Nephron progenitor cell (in vitro differentiated cells): ENCODE data around the gene KRTAP6-3.

Experiments used
- DNase-seq: peaks from one replicate; pipeline ENCODE4 v3.0.0; 2021
- H3K27ac Mint-ChIP-seq: 2 replicates; pipeline ENCODE4 v1.8.0; 2021; ENCODE audit warnings: mild to moderate bottlenecking, moderate library complexity, mixed read lengths
- H3K27me3 Mint-ChIP-seq: 2 replicates; pipeline ENCODE4 v1.8.0; 2021; ENCODE audit warnings: mild to moderate bottlenecking, low read depth, mixed read lengths; ENCODE audit not compliant: poor library complexity
- H3K36me3 Mint-ChIP-seq: 2 replicates; pipeline ENCODE4 v1.8.0; 2021; ENCODE audit warnings: low read depth, mixed read lengths
- H3K4me1 Mint-ChIP-seq: 2 replicates; pipeline ENCODE4 v1.8.0; 2021; ENCODE audit warnings: mixed read lengths
- H3K4me3 Mint-ChIP-seq: 2 replicates; pipeline ENCODE4 v1.8.0; 2021; ENCODE audit warnings: mild to moderate bottlenecking, moderate library complexity, mixed read lengths
- H3K9me3 Mint-ChIP-seq: 2 replicates; pipeline ENCODE4 v1.8.0; 2021; ENCODE audit warnings: mild to moderate bottlenecking, moderate library complexity, mixed read lengths
- TF ChIP-seq, protein P1 (sequence below): fragments of 200-600 bp; sonication (generic); IDR thresholded peaks from 2 replicates; pipeline ENCODE4 v1.5.0; 2021; ENCODE audit warnings: antibody characterized with exemption

KRTAP6-3 gene

DNA sequence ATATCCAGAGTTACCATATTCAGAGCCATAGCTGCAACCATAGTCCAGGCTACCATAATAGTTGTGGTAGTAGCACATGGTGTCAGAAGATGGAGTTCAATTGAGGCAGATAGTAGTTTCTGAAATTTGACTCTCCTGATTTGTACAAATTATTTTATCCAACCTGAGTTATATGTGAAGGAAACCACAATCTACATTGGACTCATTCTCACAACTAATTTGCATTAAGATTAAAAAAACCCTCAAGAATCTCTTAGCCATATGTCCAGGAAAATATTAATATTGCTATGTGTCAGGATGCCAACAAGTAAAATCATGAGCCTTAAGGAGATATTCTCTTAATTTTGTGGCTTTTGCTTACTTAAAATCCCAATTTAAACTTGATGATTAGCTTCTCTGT is 1.9 kb upstream of the KRTAP6-3 start, which contains the start of gene KRTAP22-2:
KRTAP22-2 (minus strand) TSS at position 101 of the 400 bp plus-strand sequence.
- Mint-ChIP-seq H3K27me3 (peaks cover 3% of the 10 kb centered on the region), H3K36me3 (no peaks in the 10 kb centered on the region), H3K4me3 (no peak within 1 kb of the TSS), H3K27ac (no peak within 1 kb of the TSS), H3K9me3 (no peaks in the 10 kb centered on the region), H3K4me1 (no peaks in the 10 kb centered on the region)
- TF ChIP-seq, protein P1, sequence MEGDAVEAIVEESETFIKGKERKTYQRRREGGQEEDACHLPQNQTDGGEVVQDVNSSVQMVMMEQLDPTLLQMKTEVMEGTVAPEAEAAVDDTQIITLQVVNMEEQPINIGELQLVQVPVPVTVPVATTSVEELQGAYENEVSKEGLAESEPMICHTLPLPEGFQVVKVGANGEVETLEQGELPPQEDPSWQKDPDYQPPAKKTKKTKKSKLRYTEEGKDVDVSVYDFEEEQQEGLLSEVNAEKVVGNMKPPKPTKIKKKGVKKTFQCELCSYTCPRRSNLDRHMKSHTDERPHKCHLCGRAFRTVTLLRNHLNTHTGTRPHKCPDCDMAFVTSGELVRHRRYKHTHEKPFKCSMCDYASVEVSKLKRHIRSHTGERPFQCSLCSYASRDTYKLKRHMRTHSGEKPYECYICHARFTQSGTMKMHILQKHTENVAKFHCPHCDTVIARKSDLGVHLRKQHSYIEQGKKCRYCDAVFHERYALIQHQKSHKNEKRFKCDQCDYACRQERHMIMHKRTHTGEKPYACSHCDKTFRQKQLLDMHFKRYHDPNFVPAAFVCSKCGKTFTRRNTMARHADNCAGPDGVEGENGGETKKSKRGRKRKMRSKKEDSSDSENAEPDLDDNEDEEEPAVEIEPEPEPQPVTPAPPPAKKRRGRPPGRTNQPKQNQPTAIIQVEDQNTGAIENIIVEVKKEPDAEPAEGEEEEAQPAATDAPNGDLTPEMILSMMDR, result no peak
- DNase-seq, result no peak

DNA sequence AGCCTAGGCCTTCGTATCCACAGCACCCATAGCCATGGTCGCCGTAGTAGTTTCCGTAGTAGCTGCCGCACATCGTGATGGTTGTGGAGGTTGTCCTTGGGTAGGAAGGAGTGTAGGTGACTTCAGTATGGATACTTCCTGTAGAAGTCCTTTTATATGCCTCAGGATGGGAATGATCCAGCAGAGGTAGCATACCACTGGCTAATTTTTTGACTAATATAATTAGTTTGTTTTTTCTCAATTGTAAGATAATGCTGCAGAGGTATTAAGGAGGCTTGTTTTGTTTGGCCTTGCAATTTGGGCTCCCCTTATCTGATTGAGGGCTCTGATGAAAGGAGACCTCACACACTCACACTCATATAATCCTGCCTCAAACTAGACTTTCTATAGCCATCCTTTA is 6.6 kb downstream of the KRTAP6-3 start, which contains the start of gene KRTAP6-2:
KRTAP6-2 (minus strand) TSS at position 101 of the 400 bp plus-strand sequence; CDS start at position 73, 28 bp downstream.
- no peak for DNase-seq
- Mint-ChIP-seq H3K36me3 (no peaks in the 10 kb centered on the region), H3K9me3 (peaks cover 7% of the 10 kb centered on the region), H3K27me3 (peaks cover 3% of the 10 kb centered on the region), H3K4me1 (no peaks in the 10 kb centered on the region), H3K4me3 (no peak within 1 kb of the TSS), H3K27ac (no peak within 1 kb of the TSS)
- TF ChIP-seq, protein P1, result no peak

DNA sequence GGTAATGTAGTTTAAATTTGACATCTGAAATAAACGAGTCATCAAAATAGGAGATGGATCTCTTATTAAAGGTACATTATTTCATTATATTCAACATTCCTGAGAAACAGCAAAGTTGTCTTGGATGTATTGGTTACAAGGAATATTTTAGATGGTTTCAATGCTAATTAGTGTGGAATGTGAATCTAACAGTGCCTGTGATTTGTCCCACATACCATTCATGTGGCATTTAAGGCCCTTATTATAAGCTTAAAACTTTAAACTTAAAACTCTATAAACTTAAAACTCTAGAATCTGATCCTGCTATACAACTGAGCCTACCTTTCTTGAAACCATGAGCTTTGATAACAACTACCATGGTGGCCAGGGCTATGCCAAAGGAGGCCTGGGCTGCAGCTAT is 8.5 kb downstream of the KRTAP6-3 start, which contains the start of gene KRTAP22-1:
KRTAP22-1 (plus strand) TSS at position 301 of the 400 bp plus-strand sequence.
- TF ChIP-seq, protein P1, result no peak
- DNase-seq, result no peak
- H3K9me3 Mint-ChIP-seq, result peaks cover 11% of the 10 kb centered on the region
- no peak within 1 kb of the TSS for H3K27ac Mint-ChIP-seq
- no peak within 1 kb of the TSS for H3K4me3 Mint-ChIP-seq
- H3K36me3 Mint-ChIP-seq, result no peaks in the 10 kb centered on the region
- H3K4me1 Mint-ChIP-seq, result no peaks in the 10 kb centered on the region
- H3K27me3 Mint-ChIP-seq, result no peaks in the 10 kb centered on the region

DNA sequence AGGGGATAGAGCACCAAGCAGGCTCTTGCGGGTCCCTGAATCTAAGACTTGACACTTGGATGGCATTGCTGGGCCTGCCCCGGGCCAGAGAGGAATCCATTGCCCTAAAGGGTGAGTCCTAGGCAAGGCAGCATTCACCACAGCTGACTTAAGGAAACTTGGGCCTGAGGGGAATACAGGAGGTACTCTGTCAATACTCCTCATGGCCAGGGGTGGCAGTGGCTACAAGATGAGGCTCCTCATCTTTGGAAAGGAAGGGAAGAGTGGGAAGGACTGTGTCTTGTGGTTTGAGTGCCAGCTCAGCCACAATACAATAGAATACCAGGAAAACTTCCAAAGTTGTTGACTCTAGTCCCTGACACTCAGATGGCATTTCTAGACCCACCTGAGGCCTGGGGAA is 13.7 kb downstream of the KRTAP6-3 start:
- Mint-ChIP-seq H3K4me1 (no peaks in the 10 kb centered on the region), H3K4me3 (no peak overlapping the region), H3K27ac (no peak overlapping the region), H3K36me3 (no peaks in the 10 kb centered on the region), H3K9me3 (peaks cover 29% of the 10 kb centered on the region), H3K27me3 (peaks cover 4% of the 10 kb centered on the region)
- TF ChIP-seq, protein P1, result no peak
- DNase-seq, result no peak

DNA sequence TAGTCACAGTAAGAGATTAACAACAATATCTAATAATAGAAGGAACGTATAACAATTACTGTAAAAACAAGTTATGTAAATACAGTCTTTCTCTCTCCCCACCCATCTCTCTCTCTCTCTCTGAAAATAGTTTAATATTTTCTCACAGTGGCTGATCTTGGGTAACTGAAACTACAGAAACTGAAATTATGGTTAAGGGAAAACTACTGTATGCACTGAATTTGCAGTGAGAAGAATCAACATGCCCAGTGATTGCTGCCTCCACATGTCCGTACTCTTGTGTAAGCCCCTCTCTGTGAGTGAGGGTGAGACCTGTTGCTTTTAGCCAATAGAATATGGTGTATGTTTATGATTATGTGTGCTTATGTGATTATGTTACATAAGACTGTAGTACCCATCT is 19.9 kb downstream of the KRTAP6-3 start:
- peaks cover 4% of the 10 kb centered on the region for H3K27me3 Mint-ChIP-seq
- TF ChIP-seq, protein P1, result no peak
- peaks cover 29% of the 10 kb centered on the region for H3K9me3 Mint-ChIP-seq
- no peak overlapping the region for H3K4me3 Mint-ChIP-seq
- no peaks in the 10 kb centered on the region for H3K4me1 Mint-ChIP-seq
- H3K36me3 Mint-ChIP-seq, result no peaks in the 10 kb centered on the region
- DNase-seq, result no peak
- H3K27ac Mint-ChIP-seq, result no peak overlapping the region

DNA sequence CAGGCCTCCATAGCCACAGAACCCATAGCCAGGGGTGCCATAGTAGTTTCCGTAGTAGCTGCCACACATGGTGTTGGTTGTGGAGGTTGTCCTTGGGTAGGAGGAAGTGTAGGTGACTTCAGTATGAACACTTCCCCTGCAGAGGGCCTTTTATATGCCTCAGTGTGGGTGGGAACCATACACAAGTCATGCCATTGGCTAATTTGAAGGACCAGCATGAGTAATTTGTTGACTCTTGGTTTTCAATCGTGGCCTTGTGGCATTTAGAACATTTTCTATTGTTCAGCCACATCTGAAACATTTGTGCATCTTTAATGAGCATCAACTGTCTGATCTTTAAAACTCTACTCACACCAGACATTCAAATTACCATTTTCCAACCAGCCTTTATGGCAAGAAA is 21.6 kb downstream of the KRTAP6-3 start, which contains the start of gene KRTAP6-1:
KRTAP6-1 (minus strand) TSS at position 95 of the 400 bp plus-strand sequence; CDS start at position 69, 26 bp downstream.
- Mint-ChIP-seq H3K4me1 (no peaks in the 10 kb centered on the region), H3K4me3 (no peak within 1 kb of the TSS), H3K27me3 (peaks cover 4% of the 10 kb centered on the region), H3K36me3 (no peaks in the 10 kb centered on the region), H3K9me3 (peaks cover 17% of the 10 kb centered on the region), H3K27ac (no peak within 1 kb of the TSS)
- TF ChIP-seq, protein P1, result no peak
- no peak for DNase-seq
